HG03469 (cell line): ENCODE data around the gene ADGRL1.
"Not testable (repeated sequence)": the region's sequence is repeated elsewhere in the genome, so short reads cannot be mapped to it uniquely, and the experiment has no call there.

Experiments
- ATAC-seq: cut with Tn5 transposase; IDR thresholded peaks from one replicate; pipeline ENCODE4 v1.9.1; 2021; ENCODE audit warnings: mild to moderate bottlenecking, moderate library complexity, moderate number of reproducible peaks; ENCODE audit not compliant: unreplicated experiment

The ADGRL1 gene

GRCh38 chr19:14196105-14196504 is 9.9 kb downstream of the ADGRL1 start:
- not testable (repeated sequence) for ATAC-seq

GRCh38 chr19:14195216-14195615 is 10.8 kb downstream of the ADGRL1 start:
- not testable (repeated sequence) for ATAC-seq

- no peak for ATAC-seq
Observed at GRCh38 chr19:14189415-14189814, 16.6 kb downstream of the ADGRL1 start.

GRCh38 chr19:14188086-14188485 is 17.9 kb downstream of the ADGRL1 start:
- ATAC-seq, result not testable (repeated sequence)

GRCh38 chr19:14187561-14187960 is 18.4 kb downstream of the ADGRL1 start:
- ATAC-seq, result no peak

GRCh38 chr19:14186684-14187083 is 19.3 kb downstream of the ADGRL1 start:
- ATAC-seq, result not testable (repeated sequence)

GRCh38 chr19:14185691-14186090 is 20.3 kb downstream of the ADGRL1 start:
- ATAC-seq, result not testable (repeated sequence)

- ATAC-seq, result no peak
Observed at GRCh38 chr19:14185158-14185557, 20.8 kb downstream of the ADGRL1 start.

- ATAC-seq, result no peak
Observed at GRCh38 chr19:14183741-14184350, 22.1 kb downstream of the ADGRL1 start.

- ATAC-seq, result no peak
Observed at GRCh38 chr19:14182476-14182875, 23.5 kb downstream of the ADGRL1 start.

GRCh38 chr19:14181906-14182305 is 24.1 kb downstream of the ADGRL1 start:
- ATAC-seq, result no peak

GRCh38 chr19:14181199-14181598 is 24.8 kb downstream of the ADGRL1 start:
- ATAC-seq, result not testable (repeated sequence)

- ATAC-seq, result no peak
Observed at GRCh38 chr19:14177496-14178074, 28.4 kb downstream of the ADGRL1 start.

- no peak for ATAC-seq
Observed at GRCh38 chr19:14175351-14175792, 30.6 kb downstream of the ADGRL1 start.

- no peak for ATAC-seq
Observed at GRCh38 chr19:14174883-14175282, 31.1 kb downstream of the ADGRL1 start.

GRCh38 chr19:14168993-14169392 is 37.0 kb downstream of the ADGRL1 start:
- ATAC-seq, result no peak

- no peak for ATAC-seq
Observed at GRCh38 chr19:14168259-14168972, 37.6 kb downstream of the ADGRL1 start.

- ATAC-seq, result no peak
Observed at GRCh38 chr19:14167576-14168138, 38.3 kb downstream of the ADGRL1 start.

- ATAC-seq, result no peak
Observed at GRCh38 chr19:14166999-14167575, 38.9 kb downstream of the ADGRL1 start.

GRCh38 chr19:14165990-14166830 is 39.8 kb downstream of the ADGRL1 start:
- ATAC-seq, result no peak
